Measurements from ENCODE around the gene ITM2C. TPM values are rescaled to one million over a fixed set of nuclear protein-coding genes. Genes with fewer than 3 reads are reported as not detected.

Gene ITM2C
- total and polyA plus RNA-seq, 4 donors = 18.0 to 99.7 (median 23.1) TPM

DNA sequence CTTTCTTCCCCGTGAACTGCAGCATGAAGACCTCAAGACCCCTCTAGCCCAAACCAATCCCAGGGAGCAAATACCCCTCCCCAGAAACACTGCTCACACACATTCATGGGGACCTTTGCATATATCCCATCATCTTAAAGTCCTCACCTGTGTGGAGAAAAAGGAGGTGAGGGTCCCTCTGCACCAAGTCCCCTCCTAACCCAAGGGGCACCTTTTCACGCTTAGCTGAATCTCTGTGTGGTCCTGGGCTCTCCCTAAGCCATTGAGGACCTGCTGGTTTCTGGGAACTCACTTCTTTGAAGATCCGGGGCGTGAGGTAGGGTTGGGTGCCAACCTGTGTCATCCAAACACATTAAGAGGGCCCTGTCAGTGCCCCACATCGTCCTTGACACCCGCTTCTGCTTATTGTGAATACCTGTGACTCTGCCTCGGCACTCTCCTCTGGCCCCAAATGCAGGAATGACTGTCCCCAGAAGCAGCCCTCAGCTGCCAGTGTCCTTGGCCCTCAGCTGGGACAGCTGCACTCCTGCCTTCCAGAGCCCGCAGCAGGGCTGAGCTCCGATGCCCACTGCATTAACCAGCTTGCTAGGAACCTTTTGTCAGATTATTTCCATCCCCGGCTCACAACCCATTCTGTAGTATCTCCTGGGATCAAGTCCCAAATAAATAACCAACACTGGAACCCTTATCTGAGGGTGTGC is 41.3 kb upstream of the ITM2C start:
- WGBS, 2 donors = 74 to 84% methylated on average over 10 of the region's 10 CpGs
- DNase-seq (no peak), ATAC-seq (ENCODE audit: insufficient read depth, low FRiP score) (no peak)
- TF ChIP-seq, protein P1, sequence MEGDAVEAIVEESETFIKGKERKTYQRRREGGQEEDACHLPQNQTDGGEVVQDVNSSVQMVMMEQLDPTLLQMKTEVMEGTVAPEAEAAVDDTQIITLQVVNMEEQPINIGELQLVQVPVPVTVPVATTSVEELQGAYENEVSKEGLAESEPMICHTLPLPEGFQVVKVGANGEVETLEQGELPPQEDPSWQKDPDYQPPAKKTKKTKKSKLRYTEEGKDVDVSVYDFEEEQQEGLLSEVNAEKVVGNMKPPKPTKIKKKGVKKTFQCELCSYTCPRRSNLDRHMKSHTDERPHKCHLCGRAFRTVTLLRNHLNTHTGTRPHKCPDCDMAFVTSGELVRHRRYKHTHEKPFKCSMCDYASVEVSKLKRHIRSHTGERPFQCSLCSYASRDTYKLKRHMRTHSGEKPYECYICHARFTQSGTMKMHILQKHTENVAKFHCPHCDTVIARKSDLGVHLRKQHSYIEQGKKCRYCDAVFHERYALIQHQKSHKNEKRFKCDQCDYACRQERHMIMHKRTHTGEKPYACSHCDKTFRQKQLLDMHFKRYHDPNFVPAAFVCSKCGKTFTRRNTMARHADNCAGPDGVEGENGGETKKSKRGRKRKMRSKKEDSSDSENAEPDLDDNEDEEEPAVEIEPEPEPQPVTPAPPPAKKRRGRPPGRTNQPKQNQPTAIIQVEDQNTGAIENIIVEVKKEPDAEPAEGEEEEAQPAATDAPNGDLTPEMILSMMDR (IDR thresholded peaks at IDR 0.05; ENCODE audit: control extremely low read depth, extremely low read depth) = no peak
- Histone ChIP-seq H3K4me1 (ENCODE audit: control insufficient read depth in 5 of 5, insufficient read depth in 5 of 5, low read length in 5 of 5) (peaks cover 0 to 8% (median 0%) of the 10 kb centered on the region in 5 donors), H3K27ac (ENCODE audit: low read depth in 1 of 2, low read length in 1 of 2) (no peak overlapping the region), H3K27me3 (ENCODE audit: control insufficient read depth in 3 of 3, insufficient read depth in 3 of 3, low read length in 2 of 3) (peaks cover 0 to 8% (median 5%) of the 10 kb centered on the region in 3 donors), H3K36me3 (ENCODE audit: control insufficient read depth in 4 of 4, insufficient read depth in 4 of 4, low read length in 4 of 4) (peaks cover 4 to 8% (median 5%) of the 10 kb centered on the region in 4 donors), H3K4me3 (no peak overlapping the region), H3K9ac (ENCODE audit: insufficient read depth in 1 of 2, low read length in 2 of 2) (no peak overlapping the region), H3K9me3 (ENCODE audit: control insufficient read depth in 4 of 4, insufficient read depth in 3 of 4, low read length in 3 of 4) (no peaks in the 10 kb centered on the region)

GRCh38 chr2:230824406-230824978 is 40.2 kb upstream of the ITM2C start:
- no peak overlapping the region for H3K4me3 ChIP-seq
- DNase-seq (peak; percentile 65 to 93 (median 92)), ATAC-seq (ENCODE audit: insufficient read depth, low FRiP score) (peak; percentile 61)
- H3K27me3 ChIP-seq (ENCODE audit: control insufficient read depth in 3 of 3, insufficient read depth in 3 of 3, low read length in 2 of 3) = peaks cover 0 to 8% (median 5%) of the 10 kb centered on the region in 3 donors
- TF ChIP-seq, protein P1 (IDR thresholded peaks at IDR 0.05; ENCODE audit: control extremely low read depth, extremely low read depth) = peak; percentile 65
- H3K27ac ChIP-seq (ENCODE audit: low read depth in 1 of 2, low read length in 1 of 2) = no peak overlapping the region
- H3K4me1 ChIP-seq (ENCODE audit: control insufficient read depth in 5 of 5, insufficient read depth in 5 of 5, low read length in 5 of 5) = peaks cover 0 to 11% (median 0%) of the 10 kb centered on the region in 5 donors
- 21 to 22% methylated on average over 14 of the region's 14 CpGs for WGBS, 2 donors
- no peaks in the 10 kb centered on the region for H3K9me3 ChIP-seq (ENCODE audit: control insufficient read depth in 4 of 4, insufficient read depth in 3 of 4, low read length in 3 of 4)
- H3K9ac ChIP-seq (ENCODE audit: insufficient read depth in 1 of 2, low read length in 2 of 2) = no peak overlapping the region
- H3K36me3 ChIP-seq (ENCODE audit: control insufficient read depth in 4 of 4, insufficient read depth in 4 of 4, low read length in 4 of 4) = peaks cover 0 to 6% (median 2%) of the 10 kb centered on the region in 4 donors

GRCh38 chr2:230825354-230825753 is 39.4 kb upstream of the ITM2C start:
- DNase-seq = no peak
- peaks cover 0 to 6% (median 0%) of the 10 kb centered on the region in 4 donors for H3K9me3 ChIP-seq (ENCODE audit: control insufficient read depth in 4 of 4, insufficient read depth in 3 of 4, low read length in 3 of 4)
- H3K9ac ChIP-seq (ENCODE audit: insufficient read depth in 1 of 2, low read length in 2 of 2) = no peak overlapping the region
- no peak for ATAC-seq (ENCODE audit: insufficient read depth, low FRiP score)
- peaks cover 0 to 9% (median 5%) of the 10 kb centered on the region in 3 donors for H3K27me3 ChIP-seq (ENCODE audit: control insufficient read depth in 3 of 3, insufficient read depth in 3 of 3, low read length in 2 of 3)
- H3K27ac ChIP-seq (ENCODE audit: low read depth in 1 of 2, low read length in 1 of 2) = no peak overlapping the region
- no peak overlapping the region for H3K4me3 ChIP-seq
- 60 to 79% methylated on average over 1 of the region's 1 CpG for WGBS, 2 donors
- TF ChIP-seq, protein P1 (IDR thresholded peaks at IDR 0.05; ENCODE audit: control extremely low read depth, extremely low read depth) = no peak
- H3K36me3 ChIP-seq (ENCODE audit: control insufficient read depth in 4 of 4, insufficient read depth in 4 of 4, low read length in 4 of 4) = peaks cover 0 to 6% (median 2%) of the 10 kb centered on the region in 4 donors
- H3K4me1 ChIP-seq (ENCODE audit: control insufficient read depth in 5 of 5, insufficient read depth in 5 of 5, low read length in 5 of 5) = peaks cover 0 to 11% (median 0%) of the 10 kb centered on the region in 5 donors

All from lung (tissue), 12 donors.